Heart left ventricle (tissue), 13 donors: ENCODE data around the gene GPR78.

Source experiments
- POLR2A ChIP-seq, 2 donors: fragments of 450-650 bp; IDR thresholded peaks; one replicate each; pipeline ENCODE4 v1.6.1; 2017; ENCODE audit warnings: antibody characterized with exemption in 2 of 2, mild to moderate bottlenecking in 2 of 2, moderate library complexity in 2 of 2
- TF ChIP-seq, protein P1 (sequence below), 12 donors: fragments of 200-600 bp; sonication (generic) in 4 of 12; IDR thresholded peaks; one replicate each; pipeline versions ENCODE4 v1.5.0 to v1.8.0; 2018 to 2022; ENCODE audit warnings: antibody characterized with exemption in 12 of 12, mild to moderate bottlenecking in 5 of 12
- donor health status: ischemic (EF 13 %, LVEDD 7.1; RV severe dilation, severe dysfunction).
- donor health status: DM: no; HTN: yes; CAD: no.
- donor health status: DM: no; HTN: no; CAD: no.
- donor health status: ischemic (EF 25% LVEDD 6.9; RV normal size, moderate dysfunction).
- donor health status: ischemic (EF 25% LVEDD 5.7; RV mildly dilated, moderate dysfunction).
- donor health status: ischemic (EF 35%, LVEDD 5.7; RV mildly dilated, moderate dysfunction).
- donor health status: nonischemic (EF 11% LVEDD 7.7; RV severe dilation, severe dysfunction).
- donor health status: DM: yes; HTN: yes; CAD: no.
- donor health status: PGD.
- donor health status: ischemic (EF 29% LVEDD 5.4; RV normal size, mild dysfunction).
- donor health status: nonischemic (EF 23%, LVEDD 6.1; RV moderate dilation, normal function).

DNA sequence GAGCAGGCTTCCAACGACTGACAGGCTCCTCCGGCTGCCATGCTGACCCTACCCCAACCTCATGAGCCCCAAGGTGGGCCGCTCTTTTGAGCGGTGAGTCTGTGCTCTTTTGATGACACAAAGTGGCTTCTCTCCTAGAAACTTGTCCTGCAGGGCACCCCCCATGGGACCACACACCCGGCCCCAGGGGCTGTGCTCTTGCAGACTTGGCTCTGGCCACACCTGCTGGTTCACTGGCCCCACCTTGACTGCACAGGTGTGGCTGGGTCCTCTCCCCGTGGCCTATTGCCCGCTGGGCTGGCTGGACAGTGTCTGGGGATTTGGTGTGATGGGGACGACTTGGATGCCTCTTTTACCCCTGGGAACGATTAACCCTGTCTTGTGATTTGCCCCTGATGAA is 10.9 kb downstream of the GPR78 start:
- TF ChIP-seq, protein P1, sequence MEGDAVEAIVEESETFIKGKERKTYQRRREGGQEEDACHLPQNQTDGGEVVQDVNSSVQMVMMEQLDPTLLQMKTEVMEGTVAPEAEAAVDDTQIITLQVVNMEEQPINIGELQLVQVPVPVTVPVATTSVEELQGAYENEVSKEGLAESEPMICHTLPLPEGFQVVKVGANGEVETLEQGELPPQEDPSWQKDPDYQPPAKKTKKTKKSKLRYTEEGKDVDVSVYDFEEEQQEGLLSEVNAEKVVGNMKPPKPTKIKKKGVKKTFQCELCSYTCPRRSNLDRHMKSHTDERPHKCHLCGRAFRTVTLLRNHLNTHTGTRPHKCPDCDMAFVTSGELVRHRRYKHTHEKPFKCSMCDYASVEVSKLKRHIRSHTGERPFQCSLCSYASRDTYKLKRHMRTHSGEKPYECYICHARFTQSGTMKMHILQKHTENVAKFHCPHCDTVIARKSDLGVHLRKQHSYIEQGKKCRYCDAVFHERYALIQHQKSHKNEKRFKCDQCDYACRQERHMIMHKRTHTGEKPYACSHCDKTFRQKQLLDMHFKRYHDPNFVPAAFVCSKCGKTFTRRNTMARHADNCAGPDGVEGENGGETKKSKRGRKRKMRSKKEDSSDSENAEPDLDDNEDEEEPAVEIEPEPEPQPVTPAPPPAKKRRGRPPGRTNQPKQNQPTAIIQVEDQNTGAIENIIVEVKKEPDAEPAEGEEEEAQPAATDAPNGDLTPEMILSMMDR (IDR thresholded peaks at IDR 0.05), result no peak
- TF ChIP-seq POLR2A (IDR thresholded peaks at IDR 0.05), result no peak
